Activated CD4-positive, alpha-beta T cell treated with anti-CD3 and anti-CD28 coated beads for 36 hours (primary cell): ENCODE results near the gene ABCB4. TPM values are rescaled to one million over a fixed set of nuclear protein-coding genes. Genes with fewer than 3 reads are reported as not detected.

Experiments used
- ATAC-seq: fragments of 200-7000 bp; cut with Tn5 transposase; one replicate; pipeline ENCODE4 v1.10.0; 2021; ENCODE audit warnings: mild to moderate bottlenecking, moderate library complexity
- CTCF ChIA-PET: fragments of 350-600 bp; sonication (Branson Sonifier 250); formaldehyde crosslinking; loops from one replicate; lab custom pipeline; 2021; ENCODE audit warnings: antibody characterized with exemption; lab: Charles Lee
- POLR2A ChIA-PET: fragments of 350-600 bp; sonication (Branson Sonifier 250); formaldehyde crosslinking; loops from one replicate; lab custom pipeline; 2021; ENCODE audit warnings: antibody characterized with exemption, inconsistent platforms; lab: Charles Lee
- DNase-seq: peaks from one replicate; pipeline ENCODE4 v3.0.0-alpha.2; 2020
- H3K27ac Mint-ChIP-seq: one replicate; pipeline ENCODE4 v1.8.0; 2021; ENCODE audit warnings: mixed read lengths
- H3K27me3 Mint-ChIP-seq: one replicate; pipeline ENCODE4 v1.8.0; 2021; ENCODE audit warnings: mixed read lengths
- H3K36me3 Mint-ChIP-seq: one replicate; pipeline ENCODE4 v1.8.0; 2021; ENCODE audit warnings: low read depth, mixed read lengths
- H3K4me1 Mint-ChIP-seq: one replicate; pipeline ENCODE4 v1.8.0; 2021; ENCODE audit warnings: mixed read lengths
- H3K4me3 Mint-ChIP-seq: one replicate; pipeline ENCODE4 v1.8.0; 2021; ENCODE audit warnings: mild to moderate bottlenecking, moderate library complexity, mixed read lengths
- H3K9me3 Mint-ChIP-seq: one replicate; pipeline ENCODE4 v1.8.0; 2021; ENCODE audit warnings: low read depth, mixed read lengths
- intact Hi-C, 2 experiments: fragments of 100-400 bp; cut with DNase I in 1 of 2; cut with micrococcal nuclease in 1 of 2; formaldehyde crosslinking; loops; one replicate each; pipeline versions ENCODE4 v1.14.2 to v1.15.1; 2022 to 2024; cut with DNase I, micrococcal nuclease
- total RNA-seq, 2 experiments: library from RNA; stranded (reverse); gene quantifications; one replicate each; pipeline ENCODE4 v1.2.3, GENCODE V29; 2021

ABCB4 gene
- total RNA-seq, 2 experiments from 2014 or later, result 0.39 TPM; not detected in 1

- peaks cover 4% of the 10 kb centered on the region for H3K36me3 Mint-ChIP-seq
- no peaks in the 10 kb centered on the region for H3K4me1 Mint-ChIP-seq
- POLR2A ChIA-PET, result no interaction called here
- H3K4me3 Mint-ChIP-seq, result no peak overlapping the region
- H3K27ac Mint-ChIP-seq, result no peak overlapping the region
- no peaks in the 10 kb centered on the region for H3K9me3 Mint-ChIP-seq
- CTCF ChIA-PET, result interaction anchor here (0.6 to 1.9 kb wide), 12 partner anchors 10 to 664 kb away, joined by 3 to 14 read pairs (median 3); partner anchors contain the start of gene ABCB1
- ATAC-seq, result no peak
- H3K27me3 Mint-ChIP-seq, result no peaks in the 10 kb centered on the region
- DNase-seq, result no peak
- intact Hi-C loops, result loop anchor here (1.0 to 10.0 kb wide), 5 partner anchors 117 to 659 kb away; no protein-coding TSS in a partner anchor
These were observed 30.2 kb upstream of the ABCB4 start for GRCh38 chr7:87505557-87506245.

- Mint-ChIP-seq H3K4me1 (no peaks in the 10 kb centered on the region), H3K4me3 (no peak overlapping the region), H3K27ac (no peak overlapping the region), H3K27me3 (no peaks in the 10 kb centered on the region), H3K9me3 (no peaks in the 10 kb centered on the region), H3K36me3 (peaks cover 4% of the 10 kb centered on the region)
- ATAC-seq (no peak), DNase-seq (no peak)
- ChIA-PET POLR2A (no interaction called here), CTCF (interaction anchor here (0.6 to 1.9 kb wide), 5 partner anchors 128 to 381 kb away, joined by 3 to 14 read pairs (median 3); no protein-coding TSS in a partner anchor)
- intact Hi-C loops, result loop anchor here in 1 of 2 experiments (5.0 to 10.0 kb wide), 2 partner anchors 117 to 660 kb away; no protein-coding TSS in a partner anchor
These were observed 29.6 kb upstream of the ABCB4 start for GRCh38 chr7:87505122-87505521.

GRCh38 chr7:87499494-87499893 lies 24.0 kb upstream of the ABCB4 start:
- Mint-ChIP-seq H3K27me3 (peaks cover 3% of the 10 kb centered on the region), H3K36me3 (no peaks in the 10 kb centered on the region), H3K4me3 (no peak overlapping the region), H3K4me1 (no peaks in the 10 kb centered on the region), H3K9me3 (no peaks in the 10 kb centered on the region), H3K27ac (no peak overlapping the region)
- POLR2A ChIA-PET, result no interaction called here
- DNase-seq (no peak), ATAC-seq (no peak)
- CTCF ChIA-PET, result no interaction called here
- intact Hi-C loops, result no loop called here

GRCh38 chr7:87498893-87499292 lies 23.4 kb upstream of the ABCB4 start:
- H3K4me1 Mint-ChIP-seq, result no peaks in the 10 kb centered on the region
- H3K9me3 Mint-ChIP-seq, result no peaks in the 10 kb centered on the region
- no peaks in the 10 kb centered on the region for H3K36me3 Mint-ChIP-seq
- DNase-seq (no peak), ATAC-seq (no peak)
- no peak overlapping the region for H3K4me3 Mint-ChIP-seq
- ChIA-PET CTCF (no interaction called here), POLR2A (no interaction called here)
- H3K27me3 Mint-ChIP-seq, result peaks cover 3% of the 10 kb centered on the region
- intact Hi-C loops, result no loop called here
- no peak overlapping the region for H3K27ac Mint-ChIP-seq

GRCh38 chr7:87497482-87497881 lies 22.0 kb upstream of the ABCB4 start:
- Mint-ChIP-seq H3K27ac (no peak overlapping the region), H3K27me3 (peaks cover 3% of the 10 kb centered on the region), H3K4me1 (no peaks in the 10 kb centered on the region), H3K36me3 (no peaks in the 10 kb centered on the region), H3K9me3 (no peaks in the 10 kb centered on the region), H3K4me3 (no peak overlapping the region)
- no peak for ATAC-seq
- intact Hi-C loops, result no loop called here
- POLR2A ChIA-PET, result no interaction called here
- CTCF ChIA-PET, result interaction anchor here (0.7 kb wide), 1 partner anchor 57 kb away, joined by 3 read pairs; no protein-coding TSS in a partner anchor
- no peak for DNase-seq

GRCh38 chr7:87495366-87495765 lies 19.9 kb upstream of the ABCB4 start:
- DNase-seq (no peak), ATAC-seq (no peak)
- CTCF ChIA-PET, result no interaction called here
- Mint-ChIP-seq H3K9me3 (no peaks in the 10 kb centered on the region), H3K27me3 (peaks cover 5% of the 10 kb centered on the region), H3K27ac (no peak overlapping the region), H3K36me3 (no peaks in the 10 kb centered on the region), H3K4me3 (no peak overlapping the region), H3K4me1 (no peaks in the 10 kb centered on the region)
- POLR2A ChIA-PET, result no interaction called here
- intact Hi-C loops, result no loop called here

- ChIA-PET CTCF (no interaction called here), POLR2A (no interaction called here)
- Mint-ChIP-seq H3K27me3 (peaks cover 7% of the 10 kb centered on the region), H3K9me3 (no peaks in the 10 kb centered on the region), H3K4me3 (no peak overlapping the region), H3K4me1 (no peaks in the 10 kb centered on the region), H3K36me3 (no peaks in the 10 kb centered on the region), H3K27ac (no peak overlapping the region)
- DNase-seq, result no peak
- ATAC-seq, result no peak
- intact Hi-C loops, result no loop called here
These were observed 19.0 kb upstream of the ABCB4 start for GRCh38 chr7:87494454-87494853.

GRCh38 chr7:87483131-87483530 lies 7.7 kb upstream of the ABCB4 start:
- ATAC-seq, result no peak
- intact Hi-C loops, result no loop called here
- H3K4me3 Mint-ChIP-seq, result no peak overlapping the region
- no peak overlapping the region for H3K27ac Mint-ChIP-seq
- H3K4me1 Mint-ChIP-seq, result no peaks in the 10 kb centered on the region
- DNase-seq, result no peak
- POLR2A ChIA-PET, result no interaction called here
- H3K27me3 Mint-ChIP-seq, result peaks cover 11% of the 10 kb centered on the region
- no peaks in the 10 kb centered on the region for H3K9me3 Mint-ChIP-seq
- CTCF ChIA-PET, result no interaction called here
- H3K36me3 Mint-ChIP-seq, result no peaks in the 10 kb centered on the region

- Mint-ChIP-seq H3K9me3 (no peaks in the 10 kb centered on the region), H3K4me3 (no peak overlapping the region), H3K27me3 (peaks cover 14% of the 10 kb centered on the region), H3K27ac (no peak overlapping the region), H3K4me1 (no peaks in the 10 kb centered on the region), H3K36me3 (no peaks in the 10 kb centered on the region)
- intact Hi-C loops, result no loop called here
- DNase-seq, result no peak
- ATAC-seq, result no peak
- POLR2A ChIA-PET, result no interaction called here
- CTCF ChIA-PET, result no interaction called here
These were observed 6.6 kb upstream of the ABCB4 start for GRCh38 chr7:87482115-87482514.

- ATAC-seq (no peak), DNase-seq (no peak)
- ChIA-PET POLR2A (no interaction called here), CTCF (no interaction called here)
- Mint-ChIP-seq H3K27ac (no peak overlapping the region), H3K9me3 (no peaks in the 10 kb centered on the region), H3K4me1 (no peaks in the 10 kb centered on the region), H3K27me3 (peaks cover 22% of the 10 kb centered on the region), H3K36me3 (no peaks in the 10 kb centered on the region), H3K4me3 (no peak overlapping the region)
- intact Hi-C loops, result no loop called here
These were observed 4.9 kb upstream of the ABCB4 start for GRCh38 chr7:87480386-87480785.

- CTCF ChIA-PET, result no interaction called here
- no peak for ATAC-seq
- intact Hi-C loops, result no loop called here
These were observed 4.5 kb upstream of the ABCB4 start for GRCh38 chr7:87479951-87480350.

GRCh38 chr7:87476179-87476557 lies 688 bp upstream of the ABCB4 start:
- Mint-ChIP-seq H3K36me3 (no peaks in the 10 kb centered on the region), H3K4me1 (peaks cover 8% of the 10 kb centered on the region), H3K9me3 (no peaks in the 10 kb centered on the region), H3K27me3 (peaks cover 35% of the 10 kb centered on the region), H3K27ac (no peak overlapping the region), H3K4me3 (no peak overlapping the region)
- no peak for DNase-seq
- POLR2A ChIA-PET, result no interaction called here
- no peak for ATAC-seq
- CTCF ChIA-PET, result no interaction called here
- intact Hi-C loops, result no loop called here

More at GRCh38 chr7:87479951-87480350, 4.5 kb upstream of the ABCB4 start:
- H3K4me3 Mint-ChIP-seq, result no peak overlapping the region
- no peak for DNase-seq
- no peaks in the 10 kb centered on the region for H3K36me3 Mint-ChIP-seq
- H3K27ac Mint-ChIP-seq, result no peak overlapping the region
- H3K9me3 Mint-ChIP-seq, result no peaks in the 10 kb centered on the region
- POLR2A ChIA-PET, result no interaction called here
- H3K4me1 Mint-ChIP-seq, result peaks cover 2% of the 10 kb centered on the region
- peaks cover 23% of the 10 kb centered on the region for H3K27me3 Mint-ChIP-seq
